Keratinocyte (primary cell): ENCODE measurements around the gene AHCTF1. TPM values are rescaled to one million over a fixed set of nuclear protein-coding genes. Genes with fewer than 3 reads are reported as not detected.

Source experiments
- DNase-seq: peaks from one replicate; pipeline ENCODE4 v3.0.0-alpha.2; 2011; ENCODE audit warnings: low read depth, missing footprints, low spot score
- FAIRE-seq: peaks from 2 replicates; lab custom pipeline; 2011; peaks lifted over from hg19 to GRCh38; lab: Jason Lieb, UNC
- H2AFZ ChIP-seq: 2 replicates; pipeline ENCODE4 v1.6.0; 2012; ENCODE audit warnings: low read length, control low read depth, inconsistent platforms; ENCODE audit not compliant: control insufficient read depth
- H3K27ac ChIP-seq: 2 replicates; pipeline ENCODE4 v1.5.1; 2011; ENCODE audit warnings: low read length; ENCODE audit not compliant: control insufficient read depth, insufficient read depth
- H3K27me3 ChIP-seq: 3 replicates; pipeline ENCODE4 v1.6.0; 2011; ENCODE audit warnings: low read length; ENCODE audit not compliant: control insufficient read depth, insufficient read depth; ENCODE audit errors: extremely low read depth
- H3K36me3 ChIP-seq, 2 experiments: 2 replicates in 1 of 2; 3 replicates in 1 of 2; pipeline ENCODE4 v1.5.1; 2011; ENCODE audit warnings: low read length in 2 of 2, mild to moderate bottlenecking in 1 of 2; ENCODE audit not compliant: control insufficient read depth in 2 of 2, insufficient read depth in 2 of 2; ENCODE audit errors: extremely low read depth in 1 of 2
- H3K4me1 ChIP-seq: 3 replicates; pipeline ENCODE4 v1.5.1; 2011; ENCODE audit warnings: low read length; ENCODE audit not compliant: control insufficient read depth, insufficient read depth; ENCODE audit errors: extremely low read depth
- H3K4me2 ChIP-seq: 3 replicates; pipeline ENCODE4 v1.6.0; 2011; ENCODE audit warnings: low read depth, low read length; ENCODE audit not compliant: control insufficient read depth, insufficient read depth; ENCODE audit errors: extremely low read depth
- H3K4me3 ChIP-seq, 3 experiments: fragments of 200-600 bp in 1 of 3; sonication (generic) in 1 of 3; 2 replicates in 2 of 3; 3 replicates in 1 of 3; pipeline ENCODE4 v1.5.1; 2011 to 2016; ENCODE audit warnings: low read length in 3 of 3, mild to moderate bottlenecking in 3 of 3, control low read depth in 2 of 3, inconsistent platforms in 1 of 3, low read depth in 1 of 3, mixed read lengths in 1 of 3, mixed run types in 1 of 3, moderate library complexity in 1 of 3; ENCODE audit not compliant: control insufficient read depth in 2 of 3, insufficient read depth in 2 of 3; ENCODE audit errors: extremely low read depth in 1 of 3
- H3K79me2 ChIP-seq: 2 replicates; pipeline ENCODE4 v1.6.0; 2012; ENCODE audit warnings: low read length; ENCODE audit not compliant: control insufficient read depth, insufficient read depth
- H3K9ac ChIP-seq: 3 replicates; pipeline ENCODE4 v1.6.0; 2011; ENCODE audit warnings: low read length; ENCODE audit not compliant: control insufficient read depth, insufficient read depth; ENCODE audit errors: extremely low read depth
- H3K9me1 ChIP-seq: 3 replicates; pipeline ENCODE4 v1.6.0; 2011; ENCODE audit warnings: low read length; ENCODE audit not compliant: control insufficient read depth, insufficient read depth; ENCODE audit errors: extremely low read depth
- H3K9me3 ChIP-seq: 2 replicates; pipeline ENCODE4 v1.5.1; 2012; ENCODE audit warnings: low read depth, low read length; ENCODE audit not compliant: control insufficient read depth
- H4K20me1 ChIP-seq: 3 replicates; pipeline ENCODE4 v1.6.0; 2011; ENCODE audit warnings: low read length; ENCODE audit not compliant: control insufficient read depth, insufficient read depth; ENCODE audit errors: extremely low read depth
- CTCF ChIP-seq, 3 experiments: IDR thresholded peaks in 1 of 3; conservative IDR thresholded peaks in 1 of 3; optimal IDR thresholded peaks in 1 of 3; 2 replicates in 2 of 3; 3 replicates in 1 of 3; pipeline versions ENCODE3 to v1.5.1; 2011; ENCODE audit warnings: low read length in 3 of 3, mild to moderate bottlenecking in 3 of 3, moderate library complexity in 2 of 3, control low read depth in 1 of 3, inconsistent platforms in 1 of 3; ENCODE audit not compliant: insufficient read depth in 2 of 3; ENCODE audit errors: extremely low read depth in 1 of 3
- EZH2 ChIP-seq: IDR thresholded peaks from one replicate; pipeline ENCODE4 v1.6.1; 2012; ENCODE audit warnings: inconsistent platforms, mild to moderate bottlenecking, low read length, moderate library complexity
- dilution Hi-C: fragments of 300-500 bp; cut with MboI; formaldehyde crosslinking; loops from one replicate; pipeline ENCODE4 v1.7.0; 2020; ENCODE audit warnings: low sequenced_read_pairs; ENCODE audit not compliant: extremely low pct_ligation_motif_present
- polyA plus RNA-seq, 5 experiments: library from polyadenylated mRNA; depleted of rRNA in 3 of 5; stranded (reverse) in 3 of 5; stranded (forward) in 1 of 5; unstranded in 1 of 5; fragments of >200 nt; gene quantifications; 1 replicate in 1 of 5; 2 replicates in 3 of 5; 3 replicates in 1 of 5; pipeline versions ENCODE4 v1.2.1 to v1.2.3, GENCODE V29; 2011 to 2012; ENCODE audit warnings: missing spikeins in 2 of 5, low read depth in 1 of 5, low replicate concordance in 1 of 5

AHCTF1 gene
- polyA plus RNA-seq, 1 donor (not counting 4 experiments of a cell fraction or from before 2014, with no cell fraction given) = 22.2 TPM

GRCh38 chr1:246793356-246793896 is 138.3 kb downstream of the AHCTF1 start:
- Histone ChIP-seq H3K36me3 (no peaks in the 10 kb centered on the region), H3K9me3 (no peaks in the 10 kb centered on the region), H3K9me1 (no peaks in the 10 kb centered on the region), H3K4me1 (peaks cover 20% of the 10 kb centered on the region), H2AFZ (no peak overlapping the region), H3K79me2 (no peaks in the 10 kb centered on the region), H3K4me2 (no peak overlapping the region), H4K20me1 (no peaks in the 10 kb centered on the region), H3K4me3 (no peak overlapping the region), H3K9ac (no peak overlapping the region), H3K27ac (no peak overlapping the region), H3K27me3 (no peaks in the 10 kb centered on the region)
- FAIRE-seq (no peak), DNase-seq (no peak)
- dilution Hi-C loops = no loop called here
- TF ChIP-seq EZH2 = no peak
- TF ChIP-seq CTCF (optimal IDR thresholded peaks at IDR 0.05 in 1 of 3, IDR thresholded peaks at IDR 0.05 in 1 of 3, conservative IDR thresholded peaks at IDR 0.05 in 1 of 3; ENCODE audit: extremely low read depth in 1 of 3, insufficient read depth in 2 of 3, low read length in 3 of 3) = no peak

GRCh38 chr1:246792603-246793002 is 139.1 kb downstream of the AHCTF1 start:
- no peak overlapping the region for H3K9ac ChIP-seq
- no peak overlapping the region for H2AFZ ChIP-seq
- H3K4me1 ChIP-seq = peaks cover 20% of the 10 kb centered on the region
- H3K27me3 ChIP-seq = no peaks in the 10 kb centered on the region
- dilution Hi-C loops = no loop called here
- no peaks in the 10 kb centered on the region for H4K20me1 ChIP-seq
- H3K36me3 ChIP-seq = no peaks in the 10 kb centered on the region
- FAIRE-seq (no peak), DNase-seq (no peak)
- no peak overlapping the region for H3K4me2 ChIP-seq
- no peaks in the 10 kb centered on the region for H3K9me1 ChIP-seq
- no peak for TF ChIP-seq EZH2
- TF ChIP-seq CTCF (optimal IDR thresholded peaks at IDR 0.05 in 1 of 3, IDR thresholded peaks at IDR 0.05 in 1 of 3, conservative IDR thresholded peaks at IDR 0.05 in 1 of 3; ENCODE audit: extremely low read depth in 1 of 3, insufficient read depth in 2 of 3, low read length in 3 of 3) = no peak
- H3K79me2 ChIP-seq = no peaks in the 10 kb centered on the region
- H3K9me3 ChIP-seq = no peaks in the 10 kb centered on the region
- no peak overlapping the region for H3K27ac ChIP-seq
- H3K4me3 ChIP-seq = no peak overlapping the region
